MM.1S (cell line): ENCODE results near the gene METAP1D.

Experiments used
- DNase-seq: peaks from one replicate; pipeline ENCODE4 v3.0.0-alpha.2; 2015
- H2AFZ ChIP-seq: fragments of 300-600 bp; sonication (generic); 2 replicates; pipeline ENCODE4 v1.6.0; 2016; ENCODE audit warnings: antibody characterized with exemption, low read length
- H3F3A ChIP-seq: fragments of 300-600 bp; sonication (generic); 2 replicates; pipeline ENCODE4 v1.6.1; 2016; ENCODE audit warnings: mild to moderate bottlenecking, antibody characterized with exemption, low read length, moderate library complexity, mixed read lengths; ENCODE audit not compliant: insufficient read depth
- H3K27ac ChIP-seq: fragments of 300-600 bp; sonication (generic); 2 replicates; pipeline ENCODE4 v1.5.1; 2016; ENCODE audit warnings: mild to moderate bottlenecking, low read length
- H3K27me3 ChIP-seq: fragments of 300-600 bp; sonication (generic); replicated peaks from 2 replicates; pipeline ENCODE4 v1.6.0; 2016; ENCODE audit warnings: low read length; ENCODE audit not compliant: insufficient read depth
- H3K36me3 ChIP-seq: fragments of 300-600 bp; sonication (generic); replicated peaks from 2 replicates; pipeline ENCODE4 v1.6.1; 2016; ENCODE audit warnings: mild to moderate bottlenecking, low read length, mixed read lengths; ENCODE audit not compliant: insufficient read depth
- H3K4me1 ChIP-seq: fragments of 300-600 bp; sonication (generic); 2 replicates; pipeline ENCODE4 v1.6.1; 2016; ENCODE audit warnings: low read length, mixed read lengths
- H3K4me2 ChIP-seq: fragments of 300-600 bp; sonication (generic); 2 replicates; pipeline ENCODE4 v1.6.0; 2016; ENCODE audit warnings: low read depth, low read length
- H3K4me3 ChIP-seq: fragments of 300-600 bp; sonication (generic); 2 replicates; pipeline ENCODE4 v1.5.1; 2016; ENCODE audit warnings: low read length, mixed read lengths
- H3K79me2 ChIP-seq: fragments of 300-600 bp; sonication (generic); 2 replicates; pipeline ENCODE4 v1.6.1; 2016; ENCODE audit warnings: mixed run types, low read length, mixed read lengths
- H3K9ac ChIP-seq: fragments of 300-600 bp; sonication (generic); 2 replicates; pipeline ENCODE4 v1.6.1; 2016; ENCODE audit warnings: low read length, mixed read lengths
- H3K9me2 ChIP-seq: fragments of 300-600 bp; sonication (generic); replicated peaks from 2 replicates; pipeline ENCODE4 v1.6.1; 2016; ENCODE audit warnings: mild to moderate bottlenecking, low read length, mixed read lengths; ENCODE audit not compliant: insufficient read depth
- H3K9me3 ChIP-seq: fragments of 300-600 bp; sonication (generic); replicated peaks from 2 replicates; pipeline ENCODE4 v1.6.1; 2016; ENCODE audit warnings: mild to moderate bottlenecking, low read length, mixed read lengths; ENCODE audit not compliant: insufficient read depth
- H4K20me1 ChIP-seq: fragments of 300-600 bp; sonication (generic); 2 replicates; pipeline ENCODE4 v1.6.1; 2016; ENCODE audit warnings: mild to moderate bottlenecking, low read length, moderate library complexity, mixed read lengths; ENCODE audit not compliant: insufficient read depth
- CTCF ChIP-seq: fragments of 300-600 bp; sonication (generic); IDR thresholded peaks from 2 replicates; pipeline ENCODE4 v1.5.1; 2016; ENCODE audit warnings: antibody characterized with exemption, low read length, mixed read lengths
- EZH2 ChIP-seq: fragments of 300-600 bp; sonication (generic); optimal IDR thresholded peaks from 2 replicates; pipeline ENCODE3; 2017; ENCODE audit warnings: low read depth, mild to moderate bottlenecking, antibody characterized with exemption, low read length, mixed read lengths
- EZH2phosphoT487 ChIP-seq: fragments of 300-600 bp; sonication (generic); IDR thresholded peaks from 2 replicates; pipeline ENCODE4 v1.6.1; 2018; ENCODE audit warnings: antibody characterized with exemption, low read length

The METAP1D gene

DNA sequence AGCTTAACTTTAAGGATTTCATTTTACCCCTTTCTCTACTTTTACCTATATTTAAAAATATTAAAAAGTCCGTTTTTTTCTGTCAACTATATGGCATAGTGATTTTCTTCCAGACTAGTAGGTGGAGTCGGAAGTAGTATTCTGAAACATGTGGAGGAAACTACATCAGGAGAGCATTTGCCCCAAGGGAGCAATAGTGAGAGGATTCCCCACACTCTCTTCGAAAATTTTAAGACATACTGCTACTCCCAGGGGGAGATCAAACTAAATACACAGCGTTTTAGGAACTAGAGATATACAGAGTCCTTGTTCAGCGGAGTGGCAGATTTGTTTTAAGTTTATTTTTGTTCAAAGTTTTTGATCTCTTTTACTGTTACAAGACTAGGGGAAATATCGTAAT, 40.6 kb downstream of the METAP1D start:
- no peaks in the 10 kb centered on the region for H3K9me3 ChIP-seq
- H3K4me1 ChIP-seq: no peaks in the 10 kb centered on the region
- H3K27me3 ChIP-seq: no peaks in the 10 kb centered on the region
- H3K9ac ChIP-seq: no peak overlapping the region
- H3K36me3 ChIP-seq: no peaks in the 10 kb centered on the region
- TF ChIP-seq CTCF: no peak
- no peak overlapping the region for H3K4me3 ChIP-seq
- H3K79me2 ChIP-seq: no peaks in the 10 kb centered on the region
- no peak overlapping the region for H2AFZ ChIP-seq
- no peak overlapping the region for H3K27ac ChIP-seq
- H3F3A ChIP-seq: no peaks in the 10 kb centered on the region
- no peaks in the 10 kb centered on the region for H4K20me1 ChIP-seq
- H3K4me2 ChIP-seq: no peak overlapping the region
- H3K9me2 ChIP-seq: no peaks in the 10 kb centered on the region
- DNase-seq: no peak

GRCh38 chr2:172046080-172046678, 46.4 kb downstream of the METAP1D start:
- H3K27me3 ChIP-seq: no peaks in the 10 kb centered on the region
- no peaks in the 10 kb centered on the region for H3K79me2 ChIP-seq
- no peak overlapping the region for H3K27ac ChIP-seq
- H3K9me3 ChIP-seq: no peaks in the 10 kb centered on the region
- no peaks in the 10 kb centered on the region for H3K36me3 ChIP-seq
- no peak overlapping the region for H2AFZ ChIP-seq
- H3F3A ChIP-seq: no peaks in the 10 kb centered on the region
- H3K9ac ChIP-seq: no peak overlapping the region
- H3K4me3 ChIP-seq: no peak overlapping the region
- H4K20me1 ChIP-seq: no peaks in the 10 kb centered on the region
- no peak for TF ChIP-seq EZH2phosphoT487
- TF ChIP-seq EZH2: no peak
- TF ChIP-seq CTCF: no peak
- no peak for DNase-seq
- H3K4me2 ChIP-seq: no peak overlapping the region
- H3K9me2 ChIP-seq: no peaks in the 10 kb centered on the region
- no peaks in the 10 kb centered on the region for H3K4me1 ChIP-seq

- Histone ChIP-seq H3K27ac (no peak overlapping the region), H2AFZ (no peak overlapping the region), H3K9me3 (no peaks in the 10 kb centered on the region), H3K36me3 (no peaks in the 10 kb centered on the region), H3F3A (no peaks in the 10 kb centered on the region), H3K4me2 (no peak overlapping the region), H4K20me1 (no peaks in the 10 kb centered on the region), H3K9ac (no peak overlapping the region), H3K4me1 (no peaks in the 10 kb centered on the region), H3K79me2 (no peaks in the 10 kb centered on the region), H3K4me3 (no peak overlapping the region), H3K9me2 (no peaks in the 10 kb centered on the region), H3K27me3 (no peaks in the 10 kb centered on the region)
- TF ChIP-seq EZH2 (no peak), CTCF (no peak), EZH2phosphoT487 (no peak)
- no peak for DNase-seq
Observed at GRCh38 chr2:172046866-172047565, 47.3 kb downstream of the METAP1D start.
